DMS153 treated with DMSO at 0.1 percent for 48 hours (cell line): ENCODE measurements around the gene ABTB2.
A peak's percentile ranks its signal among the peaks of the same experiment; 100 is the strongest.

Source experiments
- DNase-seq: peaks from one replicate; lab custom pipeline; 2025; ENCODE audit not compliant: unreplicated experiment; lab: John Stamatoyannopoulos, UW

ABTB2 gene

GRCh38 chr11:34363363-34364084 lies 5.7 kb upstream of the ABTB2 start:
- DNase-seq = no peak

GRCh38 chr11:34360046-34360445 lies 2.2 kb upstream of the ABTB2 start:
- no peak for DNase-seq

GRCh38 chr11:34359548-34359891 lies 1.7 kb upstream of the ABTB2 start:
- no peak for DNase-seq

- DNase-seq = peak; percentile 54
Measured at GRCh38 chr11:34358728-34359547, 1.1 kb upstream of the ABTB2 start.

- DNase-seq = peak; percentile 56
Measured at GRCh38 chr11:34358258-34358727, 483 bp upstream of the ABTB2 start.

GRCh38 chr11:34356913-34357700 lies 703 bp downstream of the ABTB2 start:
- no peak for DNase-seq

- DNase-seq = no peak
Measured at GRCh38 chr11:34356576-34356912, 1.3 kb downstream of the ABTB2 start.

- DNase-seq = no peak
Measured at GRCh38 chr11:34356130-34356529, 1.7 kb downstream of the ABTB2 start.

GRCh38 chr11:34355726-34356125 lies 2.1 kb downstream of the ABTB2 start:
- DNase-seq = no peak

GRCh38 chr11:34354782-34355181 lies 3.0 kb downstream of the ABTB2 start:
- DNase-seq = no peak

GRCh38 chr11:34353881-34354280 lies 3.9 kb downstream of the ABTB2 start:
- DNase-seq = no peak

- no peak for DNase-seq
Measured at GRCh38 chr11:34351687-34352469, 5.9 kb downstream of the ABTB2 start.

- no peak for DNase-seq
Measured at GRCh38 chr11:34351051-34351450, 6.8 kb downstream of the ABTB2 start.

- no peak for DNase-seq
Measured at GRCh38 chr11:34349882-34350281, 7.9 kb downstream of the ABTB2 start.

GRCh38 chr11:34348919-34349318 lies 8.9 kb downstream of the ABTB2 start:
- DNase-seq = no peak

GRCh38 chr11:34348096-34348495 lies 9.7 kb downstream of the ABTB2 start:
- DNase-seq = no peak

- no peak for DNase-seq
Measured at GRCh38 chr11:34346551-34346950, 11.3 kb downstream of the ABTB2 start.

GRCh38 chr11:34345991-34346480 lies 11.8 kb downstream of the ABTB2 start:
- no peak for DNase-seq

GRCh38 chr11:34345540-34345876 lies 12.3 kb downstream of the ABTB2 start:
- no peak for DNase-seq

GRCh38 chr11:34344768-34345539 lies 12.9 kb downstream of the ABTB2 start:
- peak; percentile 76 for DNase-seq
